NCI-H2227 (cell line): ENCODE results near the gene FOXQ1.
"Not testable (repeated sequence)": the region's sequence is repeated elsewhere in the genome, so short reads cannot be mapped to it uniquely, and the experiment has no call there.

Experiments
- DNase-seq: peaks from one replicate; lab custom pipeline; 2025; ENCODE audit not compliant: unreplicated experiment; lab: John Stamatoyannopoulos, UW

The FOXQ1 gene

GRCh38 chr6:1290805-1291204 lies 21.1 kb upstream of the FOXQ1 start:
- no peak for DNase-seq

- no peak for DNase-seq
Measured at GRCh38 chr6:1291381-1291780, 20.5 kb upstream of the FOXQ1 start.

- DNase-seq: no peak
Measured at GRCh38 chr6:1295420-1295819, 16.5 kb upstream of the FOXQ1 start.

GRCh38 chr6:1296079-1296478 lies 15.8 kb upstream of the FOXQ1 start:
- DNase-seq: no peak

GRCh38 chr6:1296542-1296941 lies 15.4 kb upstream of the FOXQ1 start:
- no peak for DNase-seq

GRCh38 chr6:1297746-1298145 lies 14.2 kb upstream of the FOXQ1 start:
- DNase-seq: no peak

- DNase-seq: no peak
Measured at GRCh38 chr6:1298768-1299167, 13.1 kb upstream of the FOXQ1 start.

- no peak for DNase-seq
Measured at GRCh38 chr6:1306133-1306532, 5.8 kb upstream of the FOXQ1 start.

- no peak for DNase-seq
Measured at GRCh38 chr6:1309366-1309765, 2.5 kb upstream of the FOXQ1 start.

GRCh38 chr6:1310628-1311399 lies 1.1 kb upstream of the FOXQ1 start:
- DNase-seq: no peak

GRCh38 chr6:1312203-1312472 lies 240 bp downstream of the FOXQ1 start:
- DNase-seq: no peak

- no peak for DNase-seq
Measured at GRCh38 chr6:1312473-1313367, 822 bp downstream of the FOXQ1 start.

- no peak for DNase-seq
Measured at GRCh38 chr6:1313384-1313766, 1.5 kb downstream of the FOXQ1 start.

GRCh38 chr6:1313767-1314503 lies 2.0 kb downstream of the FOXQ1 start:
- peak; percentile 6 for DNase-seq

GRCh38 chr6:1314617-1315016 lies 2.7 kb downstream of the FOXQ1 start:
- no peak for DNase-seq

- DNase-seq: no peak
Measured at GRCh38 chr6:1315201-1315559, 3.3 kb downstream of the FOXQ1 start.

GRCh38 chr6:1315560-1316386 lies 3.9 kb downstream of the FOXQ1 start:
- DNase-seq: no peak

- DNase-seq: peak; percentile 2
Measured at GRCh38 chr6:1316489-1316971, 4.6 kb downstream of the FOXQ1 start.

GRCh38 chr6:1317302-1317815 lies 5.5 kb downstream of the FOXQ1 start:
- no peak for DNase-seq

GRCh38 chr6:1318036-1318435 lies 6.1 kb downstream of the FOXQ1 start:
- DNase-seq: no peak

GRCh38 chr6:1318584-1318983 lies 6.7 kb downstream of the FOXQ1 start:
- DNase-seq: not testable (repeated sequence)
